Right lung (tissue), 5 donors: ENCODE measurements around the gene CLMP. TPM values are rescaled to one million over a fixed set of nuclear protein-coding genes. Genes with fewer than 3 reads are reported as not detected.
"Not testable (repeated sequence)": the region's sequence is repeated elsewhere in the genome, so short reads cannot be mapped to it uniquely, and the experiment has no call there.

Experiments used
- DNase-seq, 2 donors: peaks; one replicate each; pipeline ENCODE4 v3.0.0-alpha.2; 2013
- polyA plus RNA-seq, 5 donors: library from polyadenylated mRNA; unstranded; fragments of 120-200 nt; gene quantifications; one replicate each; pipeline versions ENCODE4 v1.2.1 to v1.2.3, GENCODE V29; 2013; ENCODE audit warnings: inconsistent platforms in 1 of 5, low replicate concordance in 1 of 5; ENCODE audit not compliant: insufficient read length in 5 of 5, insufficient read depth in 1 of 5

CLMP gene
- polyA plus RNA-seq, 5 donors, result 15.0 to 18.6 (median 17.3) TPM

DNA sequence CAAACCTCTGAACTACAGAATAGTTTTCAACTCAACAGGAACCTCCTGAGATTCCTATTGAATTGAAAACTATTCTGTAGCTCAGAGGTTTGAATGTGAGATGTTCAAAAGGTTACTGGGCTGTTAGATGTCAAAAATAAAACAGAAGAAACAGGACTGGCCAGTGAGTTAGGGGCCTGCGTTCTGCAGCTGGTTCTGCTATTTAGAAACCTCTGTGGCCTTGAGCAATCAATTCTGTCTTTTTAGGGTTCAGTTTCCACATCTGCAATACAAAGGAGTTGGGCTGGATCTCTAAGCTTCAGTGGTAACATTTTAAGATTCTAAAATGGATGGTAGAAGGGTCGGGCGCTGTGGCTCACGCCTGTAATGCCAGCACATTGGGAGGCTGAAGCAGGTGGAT is 55.8 kb downstream of the CLMP start:
- DNase-seq, result no peak

DNA sequence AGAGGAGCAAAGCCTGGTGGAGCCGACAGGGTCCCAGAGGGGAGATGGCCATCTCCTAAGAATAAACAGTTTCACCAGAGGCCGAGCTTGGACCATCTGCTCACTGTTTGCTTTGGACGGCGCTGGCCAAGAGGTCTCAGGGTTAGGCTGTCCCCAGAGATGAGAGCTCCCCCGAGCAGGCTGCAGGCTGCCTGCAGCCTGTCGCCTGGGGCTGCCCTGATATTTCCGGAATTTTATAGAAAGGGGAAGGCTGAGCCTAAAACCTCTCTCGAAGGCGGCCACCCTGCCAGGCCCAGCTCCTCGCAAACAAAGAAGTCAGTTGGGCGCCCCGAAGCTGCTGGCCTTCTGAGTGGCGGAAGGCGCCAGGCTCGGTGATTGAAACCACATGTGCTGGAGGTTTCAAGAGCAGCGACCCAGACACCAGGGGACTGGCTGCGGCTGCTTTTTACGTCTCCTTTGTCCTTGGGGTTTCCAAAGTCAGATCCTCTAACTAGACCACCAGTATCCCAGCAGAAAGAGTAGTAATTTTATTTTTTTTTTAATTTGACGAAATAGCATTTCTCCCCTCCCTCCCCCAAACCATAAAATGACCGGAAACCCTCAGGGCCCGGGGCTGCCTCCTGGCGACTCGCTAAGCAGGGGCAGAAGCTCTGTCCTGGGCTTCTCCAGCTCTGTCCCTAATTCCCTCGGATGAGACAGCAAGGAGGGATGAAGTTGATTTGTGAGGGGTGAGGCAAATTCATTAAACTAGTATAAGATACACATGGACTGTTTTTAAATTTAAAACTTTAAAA is 57.4 kb downstream of the CLMP start:
- DNase-seq, result peak; percentile 83

DNA sequence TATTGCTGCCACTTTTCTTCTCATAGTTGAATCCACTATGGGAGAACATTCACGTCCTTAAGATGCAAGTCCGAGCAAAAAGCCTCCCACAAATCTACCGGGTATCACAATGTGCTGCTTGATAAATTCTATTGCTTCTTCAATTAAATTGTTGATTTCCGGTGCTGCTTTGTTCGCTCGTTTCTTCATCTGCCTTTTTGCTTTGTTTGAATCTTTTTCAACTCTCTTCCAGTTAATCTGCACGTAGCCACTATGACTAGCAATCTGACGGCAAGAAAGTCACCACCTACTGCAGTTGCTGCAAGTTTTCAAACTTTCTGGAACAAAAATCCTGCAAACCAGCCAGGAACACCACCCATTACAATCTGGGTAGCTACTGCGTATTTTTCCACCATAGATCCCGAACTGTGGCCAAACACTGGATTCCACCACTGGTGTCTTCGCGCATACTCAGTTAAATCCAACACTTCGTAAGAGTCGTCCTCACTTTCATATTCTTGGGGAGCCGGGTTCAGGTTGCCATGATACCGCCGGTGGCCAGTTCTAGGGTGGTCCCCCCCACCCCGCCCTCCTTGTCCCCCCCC is 59.1 kb downstream of the CLMP start:
- no peak for DNase-seq

DNA sequence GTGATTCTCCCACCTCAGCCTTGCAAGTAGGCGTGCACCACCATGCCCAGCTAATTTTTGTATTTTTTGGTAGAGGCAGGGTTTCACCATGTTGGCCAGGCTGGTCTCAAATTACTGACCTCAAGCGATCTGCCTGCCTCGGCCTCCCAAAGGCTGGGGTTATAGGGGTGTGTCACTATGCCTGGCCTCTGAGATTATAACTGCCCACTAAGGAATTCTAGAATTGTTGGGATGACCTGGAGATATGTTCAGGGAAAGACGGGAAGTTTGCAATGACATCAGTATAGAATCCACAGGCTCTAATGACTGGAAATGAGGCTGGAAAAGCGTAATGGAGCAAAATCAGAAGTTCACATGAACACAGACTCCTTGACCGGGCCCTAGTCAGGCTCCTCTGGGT is 62.2 kb downstream of the CLMP start:
- DNase-seq, result no peak

DNA sequence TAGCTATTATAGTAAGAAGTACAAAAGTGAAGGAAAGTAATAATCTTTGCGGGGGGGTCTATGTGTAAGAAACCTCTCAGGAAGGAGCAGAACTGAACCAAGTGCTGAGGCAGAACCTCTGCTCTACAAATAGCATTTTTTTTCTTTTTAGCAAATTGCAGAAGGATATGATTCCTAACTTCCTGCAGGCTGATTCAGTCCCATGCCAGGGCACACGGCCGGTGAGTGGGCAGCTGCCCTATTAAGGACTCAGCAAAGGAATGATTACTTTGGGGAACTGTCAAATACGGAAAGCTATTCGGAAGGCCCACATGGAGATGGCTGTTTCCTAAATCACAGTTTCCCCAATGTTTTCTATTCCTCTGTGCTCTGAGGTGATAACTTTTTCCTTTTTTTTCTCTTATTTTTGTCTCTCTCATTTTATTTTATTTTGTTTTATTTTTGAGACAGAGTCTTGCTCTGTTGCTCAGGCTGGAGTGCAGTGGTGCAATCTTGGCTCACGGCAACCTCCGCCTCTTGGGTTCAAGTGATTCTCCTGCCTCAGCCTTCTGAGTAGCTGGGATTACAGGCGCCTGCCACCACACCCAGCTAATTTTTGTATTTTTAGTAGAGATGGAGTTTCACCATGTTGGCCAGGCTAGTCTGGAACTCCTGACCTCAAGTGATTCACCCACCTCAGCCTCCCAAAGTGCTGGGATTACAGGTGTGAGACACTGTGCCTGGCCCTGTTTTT is 62.8 kb downstream of the CLMP start:
- DNase-seq, result not testable (repeated sequence)

DNA sequence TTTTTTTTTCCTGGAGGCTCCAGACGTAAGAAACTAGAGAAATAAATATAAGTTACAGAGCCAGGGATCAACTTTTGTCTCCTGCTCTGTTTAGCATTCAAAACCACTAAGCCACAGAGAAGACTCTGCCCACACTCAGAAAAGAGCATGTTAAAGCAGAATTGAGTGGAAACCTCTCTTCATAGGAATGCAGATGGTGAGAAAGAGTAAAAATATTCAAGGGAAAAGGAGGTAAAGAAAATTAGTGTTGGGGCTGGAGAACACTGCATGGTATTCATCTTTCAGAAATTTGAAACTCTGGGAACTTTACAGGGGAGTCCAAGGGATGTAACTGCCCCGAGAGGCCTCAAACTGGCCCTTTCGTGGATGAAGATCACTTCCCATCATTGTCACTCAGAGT is 65.1 kb downstream of the CLMP start:
- no peak for DNase-seq

DNA sequence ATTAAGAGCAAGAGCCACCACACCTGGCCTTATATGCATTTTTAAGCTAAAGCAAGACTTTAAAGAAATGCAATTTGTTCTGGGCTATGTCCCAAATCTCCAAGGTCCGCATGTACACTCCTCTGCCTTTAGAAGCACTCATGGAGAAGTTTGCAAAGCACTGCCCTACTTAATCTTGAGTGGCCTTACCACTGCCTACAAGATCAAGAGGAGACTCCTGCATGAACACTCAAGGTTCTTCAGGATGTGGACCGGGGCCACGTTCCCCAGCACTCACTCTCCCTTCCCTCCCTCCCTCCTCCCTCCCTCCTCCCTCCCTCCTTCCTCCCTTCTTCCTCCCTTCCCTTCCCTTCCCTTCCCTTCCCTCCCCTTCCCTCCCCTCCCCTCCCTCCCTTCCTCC is 69.9 kb downstream of the CLMP start:
- peak in 1 of 2 donors; percentile 33 for DNase-seq

DNA sequence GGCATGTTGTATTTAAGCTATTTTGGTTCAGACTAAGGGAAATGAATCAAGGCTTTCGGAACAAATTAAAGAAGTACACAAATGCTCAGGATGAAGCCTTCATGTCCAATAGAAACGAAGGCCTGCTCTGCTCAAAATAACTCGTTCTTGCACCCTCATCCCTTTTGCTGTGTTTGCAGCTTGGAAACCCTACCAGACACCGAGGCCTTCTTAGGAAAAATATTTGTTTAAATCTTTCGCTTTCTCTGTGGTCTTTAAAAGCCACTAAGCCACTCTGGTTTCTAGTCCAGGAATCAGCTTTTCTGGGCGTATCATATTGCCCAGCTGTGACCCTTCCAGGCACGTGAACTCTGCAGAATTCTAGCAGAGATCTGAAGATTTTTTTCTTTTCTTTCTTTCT is 72.2 kb downstream of the CLMP start:
- DNase-seq, result no peak

DNA sequence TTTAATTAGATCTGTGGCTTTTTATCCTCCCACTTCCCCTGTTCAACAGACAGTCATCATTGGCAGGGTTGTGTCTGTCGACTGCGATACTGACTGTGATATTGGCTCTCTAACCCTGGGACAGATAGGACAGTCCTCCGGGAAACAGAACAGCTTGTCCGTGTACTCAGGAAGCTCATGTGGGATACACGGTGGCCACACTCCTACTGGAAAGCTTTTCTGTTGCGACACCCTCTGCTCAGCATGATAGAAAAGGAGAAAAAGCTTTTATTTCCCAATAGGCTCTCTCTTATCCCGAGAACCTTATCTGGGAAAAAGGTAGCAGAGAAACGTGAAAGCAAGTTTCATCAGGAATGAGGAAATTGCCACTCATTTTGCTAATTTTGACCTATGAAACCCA is 72.7 kb downstream of the CLMP start:
- DNase-seq, result peak; percentile 51 to 65

DNA sequence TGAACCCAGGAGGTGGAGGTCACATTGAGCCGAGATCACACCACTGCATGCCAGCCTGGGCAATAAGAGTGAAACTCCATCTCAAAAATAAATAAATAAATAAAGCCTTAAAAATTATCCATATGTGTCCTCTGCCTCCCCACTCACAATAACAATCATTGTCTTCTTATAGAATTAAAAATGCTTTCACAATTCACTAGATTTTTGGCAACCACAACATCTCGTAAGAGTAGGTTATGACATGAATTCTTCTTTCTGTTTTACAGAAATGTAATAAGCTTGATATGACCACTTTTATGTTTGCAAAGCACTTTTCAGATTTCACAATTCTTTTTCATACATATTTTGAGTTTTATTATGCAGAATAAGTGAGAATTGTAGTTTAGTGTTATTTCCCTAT is 78.6 kb downstream of the CLMP start:
- DNase-seq, result no peak

DNA sequence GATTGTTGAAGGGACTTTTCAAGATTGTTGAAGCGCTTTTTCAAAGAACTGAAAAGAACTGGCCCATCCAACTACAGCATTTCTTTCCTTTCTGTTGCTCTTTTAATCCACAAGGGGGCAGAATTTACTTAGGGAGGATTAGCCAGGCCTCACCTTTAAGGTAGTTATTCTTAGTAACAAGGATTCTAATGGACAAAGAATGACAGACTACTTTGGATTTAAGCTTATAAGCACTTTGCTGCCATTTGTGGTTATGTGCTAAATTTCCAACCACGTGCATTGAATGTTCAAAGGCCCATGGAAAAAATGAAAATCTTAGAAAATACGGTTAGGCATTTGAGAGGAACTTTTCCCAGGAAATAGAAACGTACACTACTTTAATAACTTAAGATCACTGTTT is 83.6 kb downstream of the CLMP start:
- no peak for DNase-seq

DNA sequence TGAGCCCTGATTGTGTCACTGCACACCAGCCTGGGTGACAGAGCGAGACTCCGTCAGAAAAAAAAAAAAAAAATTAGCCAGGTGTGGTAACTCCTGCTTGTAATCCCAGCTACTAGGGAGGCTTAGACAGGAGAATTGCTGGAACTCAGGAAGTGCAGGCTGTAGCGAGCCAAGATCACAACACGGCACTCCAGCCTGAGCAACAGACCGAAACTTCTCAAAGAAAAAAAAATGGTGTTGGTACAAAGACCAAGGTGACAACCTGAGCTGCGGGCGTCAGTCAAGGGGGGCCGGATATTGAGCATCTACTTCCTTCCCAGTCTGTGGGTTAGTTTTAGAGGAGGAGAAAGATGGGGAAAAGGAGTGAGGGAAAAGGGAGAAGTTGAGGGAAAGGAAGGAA is 84.7 kb downstream of the CLMP start:
- DNase-seq, result no peak

DNA sequence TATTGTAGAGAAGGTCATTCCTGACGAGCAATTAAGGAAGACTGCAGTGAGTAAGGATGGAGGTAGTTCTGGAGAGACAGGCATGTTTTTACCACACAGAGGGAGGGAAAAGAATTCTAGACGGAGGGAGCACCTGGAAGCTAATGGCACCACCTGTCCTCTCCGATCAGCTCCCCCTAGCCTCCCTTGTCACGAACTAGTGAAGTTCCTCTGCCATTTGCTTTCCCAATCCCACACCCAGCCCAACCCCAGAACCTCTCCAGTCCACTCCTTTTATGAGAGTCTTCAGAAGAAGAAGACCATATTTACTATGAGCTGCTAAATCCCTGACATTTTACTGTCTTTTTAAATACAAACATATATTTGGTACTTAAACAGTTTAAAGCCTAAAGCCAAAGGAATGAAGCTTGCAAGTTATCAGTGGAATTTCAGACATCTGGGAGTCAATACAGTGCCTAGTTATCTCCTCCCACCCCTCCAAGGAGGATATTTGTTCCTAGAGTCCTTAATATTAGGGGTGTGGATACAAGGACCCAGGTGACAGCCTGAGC is 87.0 kb downstream of the CLMP start:
- no peak for DNase-seq

DNA sequence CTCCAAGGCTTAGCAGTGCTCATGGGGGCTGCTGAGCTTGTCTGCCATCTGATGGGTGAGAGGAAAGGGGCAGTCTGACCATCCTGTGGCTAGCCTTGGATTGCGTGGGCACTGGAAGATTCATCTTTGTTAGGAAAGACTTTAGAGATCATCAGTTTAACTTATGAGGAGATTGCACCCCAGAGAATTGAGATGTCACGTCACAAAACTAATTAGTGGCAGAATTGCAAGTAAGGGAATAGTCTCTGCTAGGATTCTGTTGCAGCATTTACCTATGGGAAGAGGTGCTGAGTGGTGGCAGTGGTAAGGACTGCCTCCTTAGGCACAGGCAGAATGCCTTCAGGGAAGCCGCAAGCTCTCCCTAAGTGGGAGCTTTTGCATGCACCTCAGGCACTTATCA is 90.4 kb downstream of the CLMP start:
- DNase-seq, result no peak

DNA sequence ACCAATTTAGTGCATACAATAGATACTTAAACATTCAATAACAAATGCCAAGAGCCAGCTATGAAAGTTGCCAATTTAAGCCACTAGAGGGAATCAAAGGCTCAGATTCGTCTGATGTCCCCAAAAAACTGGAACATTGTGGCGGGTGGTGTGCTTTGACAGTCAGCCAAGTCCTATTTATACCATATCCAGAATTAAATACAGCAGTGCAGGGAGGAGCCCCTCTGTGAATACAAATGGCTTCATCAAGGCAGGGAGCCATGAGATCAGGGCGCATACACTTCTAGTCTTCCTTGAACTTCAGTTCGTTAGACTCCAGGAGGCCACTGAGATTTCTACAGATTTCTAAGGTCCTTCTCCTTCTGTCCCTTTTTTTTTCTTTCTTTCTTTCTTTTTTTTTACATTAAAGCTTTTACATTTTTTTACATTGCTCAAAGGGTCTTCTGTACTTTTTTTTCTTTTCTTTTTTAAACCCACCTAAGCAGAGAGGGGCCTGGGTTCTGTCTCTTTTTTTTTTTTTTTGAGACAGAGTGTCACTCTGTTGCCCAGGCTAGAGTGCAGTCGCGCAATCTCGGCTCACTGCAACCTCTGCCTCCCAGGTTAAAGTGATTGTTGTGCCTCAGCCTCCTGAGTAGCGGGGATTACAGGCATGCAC is 91.6 kb downstream of the CLMP start:
- DNase-seq, result peak; percentile 82 to 85

DNA sequence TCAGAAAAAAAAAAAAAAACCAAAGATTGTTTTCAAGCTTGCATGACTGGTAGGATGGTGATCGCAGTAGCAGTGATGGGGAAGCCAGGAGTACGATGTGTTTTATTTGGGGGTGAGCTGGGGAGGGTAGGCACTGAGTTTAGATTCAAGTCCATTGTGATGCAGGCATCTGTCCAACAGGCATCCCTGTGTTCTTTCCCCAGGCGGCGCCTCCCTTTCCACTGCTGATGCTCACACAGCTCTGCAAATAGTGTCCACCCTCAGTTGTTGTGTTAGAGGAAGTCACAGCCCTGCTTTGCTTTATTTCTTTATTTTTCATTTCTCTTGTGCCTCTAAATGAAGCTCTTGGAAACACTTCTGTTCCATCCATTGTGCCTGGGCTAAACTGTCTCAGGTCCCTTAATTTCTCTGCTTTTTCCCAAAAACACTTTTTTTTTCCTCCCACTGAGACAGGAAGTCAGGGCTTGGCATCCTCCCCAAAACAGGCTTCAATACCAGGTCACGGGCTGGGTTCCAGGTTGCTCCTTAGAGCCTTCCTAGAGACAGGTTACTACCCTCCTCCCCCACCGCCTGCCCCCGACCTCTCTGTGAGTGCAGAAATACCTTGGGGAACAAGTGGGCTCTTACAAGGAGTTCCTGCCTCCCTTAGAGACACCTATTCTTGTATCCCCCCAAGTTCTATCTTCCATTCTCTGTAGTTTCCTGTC is 94.5 kb downstream of the CLMP start:
- no peak for DNase-seq

DNA sequence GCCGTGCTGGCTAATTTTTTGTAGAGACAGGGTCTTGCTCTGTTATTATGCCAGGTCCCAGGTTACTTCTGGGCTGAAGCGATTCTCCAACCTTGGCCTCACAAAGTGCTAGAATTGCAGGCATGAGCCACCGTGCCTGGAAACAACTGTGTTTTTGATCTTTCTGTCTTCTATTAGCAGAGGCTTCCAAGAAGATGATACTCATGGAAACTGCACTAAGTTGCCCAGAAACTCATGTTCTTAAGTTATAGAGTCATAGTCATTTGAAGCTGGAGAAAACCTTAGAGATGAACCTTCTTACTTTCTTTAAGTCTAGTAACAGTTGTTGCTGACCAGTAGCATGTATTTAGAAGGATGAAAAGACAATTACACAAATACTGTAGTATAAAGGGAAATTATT is 96.1 kb downstream of the CLMP start:
- DNase-seq, result no peak

DNA sequence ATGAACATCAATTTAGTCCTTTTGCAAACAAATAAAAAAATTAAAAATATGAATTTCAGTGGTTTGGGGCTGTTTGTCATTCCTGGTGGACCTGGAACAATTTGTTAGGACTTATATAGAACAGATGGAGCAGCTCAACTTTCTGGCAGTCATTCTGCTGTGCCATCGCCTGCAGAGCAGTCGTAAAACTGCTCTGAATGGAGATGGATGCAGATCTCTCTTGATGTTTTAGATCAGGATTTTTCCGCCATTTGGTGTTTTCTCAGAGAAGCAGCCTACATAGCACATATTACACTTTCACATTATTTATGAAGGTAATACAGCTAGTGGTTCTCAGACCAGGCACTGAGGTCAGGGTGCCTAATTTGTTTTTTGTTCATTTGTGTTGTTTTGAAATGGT is 101.3 kb downstream of the CLMP start:
- no peak for DNase-seq

DNA sequence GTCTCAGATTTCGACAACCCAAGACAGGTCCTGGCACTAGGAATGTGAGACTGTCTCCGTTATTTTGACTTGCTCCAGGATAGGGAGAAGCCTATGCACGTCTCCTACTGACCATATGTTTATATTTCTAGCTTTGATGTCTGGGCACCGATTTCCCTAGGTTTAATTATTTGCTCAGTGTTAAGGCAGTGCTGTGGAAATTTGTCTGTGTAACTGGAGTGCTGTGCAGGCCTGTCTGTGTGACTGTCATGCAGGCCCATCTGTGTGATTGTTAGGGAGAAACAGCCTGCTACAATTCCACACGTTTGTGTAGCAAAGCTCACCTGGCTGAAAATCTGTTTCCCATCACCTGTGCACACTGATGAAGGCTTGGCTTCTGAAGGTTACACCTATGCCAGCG is 103.5 kb downstream of the CLMP start:
- no peak for DNase-seq

DNA sequence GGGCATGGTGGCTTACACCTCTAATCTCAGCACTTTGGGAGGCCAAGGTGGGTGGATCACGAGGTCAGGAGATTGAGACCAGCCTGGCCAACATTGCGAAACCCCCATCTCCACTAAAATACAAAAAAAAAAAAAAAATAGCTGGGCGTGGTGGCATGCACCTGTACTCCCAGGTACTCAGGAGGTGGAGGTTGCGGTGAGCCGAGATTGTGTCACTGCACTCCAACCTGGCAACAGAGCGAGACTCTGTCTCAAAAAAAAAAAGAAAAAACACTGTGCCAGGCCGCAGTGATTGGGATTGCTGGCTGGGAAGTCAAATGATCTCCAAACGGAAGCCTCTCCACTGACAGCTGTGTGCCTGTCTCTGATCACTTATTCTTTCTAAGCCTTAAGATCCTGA is 104.9 kb downstream of the CLMP start:
- DNase-seq, result not testable (repeated sequence)

DNA sequence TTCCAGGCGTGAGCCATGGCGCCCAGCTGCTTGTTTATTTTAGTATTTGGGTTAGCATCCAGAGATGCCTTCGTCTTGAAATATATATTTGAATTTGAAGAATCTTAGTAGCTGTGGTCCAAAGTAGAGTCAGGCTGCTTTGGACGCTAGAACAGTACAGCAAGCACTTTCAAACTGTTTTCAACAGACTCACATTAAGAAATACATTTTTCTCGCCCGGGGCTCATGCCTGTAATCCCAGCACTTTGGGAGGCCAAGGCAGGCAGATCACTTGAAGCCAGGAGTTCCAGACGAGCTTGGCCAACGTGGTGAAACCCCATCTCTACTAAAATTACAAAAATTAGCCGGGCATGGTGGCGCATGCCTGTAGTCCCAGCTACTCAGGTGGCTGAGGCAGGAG is 106.2 kb downstream of the CLMP start:
- not testable (repeated sequence) for DNase-seq

DNA sequence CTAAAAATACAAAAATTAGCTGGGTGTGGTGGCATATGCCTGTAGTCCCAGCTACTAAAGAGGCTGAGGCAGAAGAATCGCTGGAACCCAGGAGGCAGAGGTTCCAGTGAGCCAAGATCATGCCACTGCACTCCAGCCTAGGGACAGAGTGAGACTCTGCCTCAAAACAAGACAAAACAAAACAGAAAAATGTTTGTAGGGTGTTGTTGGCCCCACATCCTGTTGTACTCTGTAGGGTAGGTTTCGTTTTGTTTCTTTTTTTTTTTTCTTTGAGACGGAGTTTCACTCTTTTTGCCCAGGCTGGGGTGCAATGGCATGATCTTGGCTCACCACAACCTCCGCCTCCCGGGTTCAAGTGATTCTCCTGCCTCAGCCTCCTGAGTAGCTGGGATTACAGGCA is 107.4 kb downstream of the CLMP start:
- DNase-seq, result not testable (repeated sequence)
